ENCODE measurements around the gene STK36. TPM values are rescaled to one million over a fixed set of nuclear protein-coding genes. Genes with fewer than 3 reads are reported as not detected.

Gene STK36
- total RNA-seq, 2 experiments from 2014 or later = 15.9 to 19.0 TPM

- POLR2A ChIA-PET = interaction anchor here (0.7 to 2.3 kb wide), 4 partner anchors 23 to 51 kb away, joined by 3 to 14 read pairs (median 3); partner anchors contain the start of genes BCS1L and ZNF142
- CTCF ChIA-PET = interaction anchor here (0.6 to 2.6 kb wide), 16 partner anchors 12 to 424 kb away, joined by 3 to 23 read pairs (median 5); partner anchors contain the start of genes BCS1L, RNF25, STK36 and ZNF142
- Mint-ChIP-seq H3K4me1 (ENCODE audit: low read depth) (peaks cover 20% of the 10 kb centered on the region), H3K27me3 (no peaks in the 10 kb centered on the region), H3K27ac (peak overlapping the region; percentile 72), H3K36me3 (no peaks in the 10 kb centered on the region), H3K9me3 (no peaks in the 10 kb centered on the region), H3K4me3 (peak overlapping the region; percentile 88)
- DNase-seq = no peak
- intact Hi-C loops (cut with micrococcal nuclease) = loop anchor here (1.0 to 10.0 kb wide), 9 partner anchors 22 to 464 kb away; partner anchors contain the start of genes AAMP, BCS1L, CNOT9 and CNPPD1
Measured at GRCh38 chr2:218710334-218710686, 38.4 kb downstream of the STK36 start.

- peaks cover 2% of the 10 kb centered on the region for H3K36me3 Mint-ChIP-seq
- H3K4me3 Mint-ChIP-seq = peak within 1 kb of the TSS; percentile 88
- ChIA-PET CTCF (interaction anchor here (0.6 to 2.6 kb wide), 20 partner anchors 11 to 424 kb away, joined by 3 to 23 read pairs (median 4); partner anchors contain the start of genes BCS1L, RNF25, STK36 and ZNF142), POLR2A (interaction anchor here (0.7 to 2.3 kb wide), 4 partner anchors 24 to 52 kb away, joined by 3 to 14 read pairs (median 3); partner anchors contain the start of genes BCS1L and ZNF142)
- intact Hi-C loops (cut with micrococcal nuclease) = loop anchor here (1.0 to 10.0 kb wide), 10 partner anchors 22 to 464 kb away; partner anchors contain the start of genes AAMP, BCS1L, CNOT9 and CNPPD1
- H3K4me1 Mint-ChIP-seq (ENCODE audit: low read depth) = peaks cover 20% of the 10 kb centered on the region
- H3K27me3 Mint-ChIP-seq = no peaks in the 10 kb centered on the region
- peak; percentile 99 for DNase-seq
- peak within 1 kb of the TSS; percentile 72 for H3K27ac Mint-ChIP-seq
- H3K9me3 Mint-ChIP-seq = no peaks in the 10 kb centered on the region
Measured at GRCh38 chr2:218710687-218711549, 39.0 kb downstream of the STK36 start, which contains the start of gene TTLL4. TSS of gene TTLL4 (plus strand) at chr2:218710835. CDS start at chr2:218737677, 26,842 bp downstream.

- no peaks in the 10 kb centered on the region for H3K9me3 Mint-ChIP-seq
Measured at GRCh38 chr2:218711550-218711929, 39.7 kb downstream of the STK36 start.

GRCh38 chr2:218713922-218714321, 42.0 kb downstream of the STK36 start:
- Mint-ChIP-seq H3K27ac (no peak overlapping the region), H3K36me3 (peaks cover 2% of the 10 kb centered on the region), H3K27me3 (no peaks in the 10 kb centered on the region), H3K4me3 (no peak overlapping the region), H3K9me3 (no peaks in the 10 kb centered on the region), H3K4me1 (ENCODE audit: low read depth) (peaks cover 27% of the 10 kb centered on the region)
- DNase-seq = no peak
- intact Hi-C loops (cut with micrococcal nuclease) = loop anchor here (10.0 kb wide), 1 partner anchor 461 kb away; the partner anchor contains the start of genes CNPPD1, RETREG2 and SLC23A3
- ChIA-PET CTCF (interaction anchor here (1.0 to 1.3 kb wide), 4 partner anchors 13 to 133 kb away, joined by 3 to 7 read pairs (median 4); partner anchors contain the start of genes RNF25 and STK36), POLR2A (no interaction called here)

More at GRCh38 chr2:218711550-218711929, 39.7 kb downstream of the STK36 start:
- intact Hi-C loops (cut with micrococcal nuclease) = loop anchor here (1.0 to 10.0 kb wide), 3 partner anchors 21 to 463 kb away; partner anchors contain the start of genes CNPPD1, RETREG2 and SLC23A3
- Mint-ChIP-seq H3K4me3 (peak overlapping the region; percentile 88), H3K27ac (peak overlapping the region; percentile 72), H3K4me1 (ENCODE audit: low read depth) (peaks cover 20% of the 10 kb centered on the region), H3K27me3 (no peaks in the 10 kb centered on the region), H3K36me3 (peaks cover 2% of the 10 kb centered on the region)
- CTCF ChIA-PET = interaction anchor here (0.9 to 2.6 kb wide), 6 partner anchors 15 to 165 kb away, joined by 3 to 23 read pairs (median 4); partner anchors contain the start of genes BCS1L and ZNF142
- POLR2A ChIA-PET = interaction anchor here (2.3 kb wide), 1 partner anchor 52 kb away, joined by 14 read pairs; the partner anchor contains the start of genes BCS1L and ZNF142
- no peak for DNase-seq

- no peak overlapping the region for H3K27ac Mint-ChIP-seq
- ChIA-PET POLR2A (no interaction called here), CTCF (interaction anchor here (0.6 kb wide), 1 partner anchor 253 kb away, joined by 3 read pairs; no protein-coding TSS in a partner anchor)
- H3K4me1 Mint-ChIP-seq (ENCODE audit: low read depth) = peaks cover 24% of the 10 kb centered on the region
- H3K9me3 Mint-ChIP-seq = no peaks in the 10 kb centered on the region
- no peak overlapping the region for H3K4me3 Mint-ChIP-seq
- DNase-seq = no peak
- intact Hi-C loops (cut with micrococcal nuclease) = loop anchor here (10.0 kb wide), 1 partner anchor 459 kb away; the partner anchor contains the start of genes CNPPD1, RETREG2 and SLC23A3
- H3K27me3 Mint-ChIP-seq = no peaks in the 10 kb centered on the region
- H3K36me3 Mint-ChIP-seq = peaks cover 2% of the 10 kb centered on the region
Measured at GRCh38 chr2:218716070-218716469, 44.2 kb downstream of the STK36 start.

GRCh38 chr2:218717262-218717661, 45.4 kb downstream of the STK36 start:
- no peaks in the 10 kb centered on the region for H3K27me3 Mint-ChIP-seq
- ChIA-PET CTCF (interaction anchor here (1.3 to 1.5 kb wide), 3 partner anchors 9 to 131 kb away, joined by 4 to 11 read pairs (median 4); no protein-coding TSS in a partner anchor), POLR2A (no interaction called here)
- intact Hi-C loops (cut with micrococcal nuclease) = loop anchor here (1.0 to 10.0 kb wide), 2 partner anchors 447 to 458 kb away; partner anchors contain the start of genes AAMP, CNPPD1, PNKD and RETREG2
- H3K4me1 Mint-ChIP-seq (ENCODE audit: low read depth) = peaks cover 16% of the 10 kb centered on the region
- H3K9me3 Mint-ChIP-seq = no peaks in the 10 kb centered on the region
- no peak for DNase-seq
- peaks cover 2% of the 10 kb centered on the region for H3K36me3 Mint-ChIP-seq
- H3K4me3 Mint-ChIP-seq = no peak overlapping the region
- H3K27ac Mint-ChIP-seq = no peak overlapping the region

- ChIA-PET CTCF (interaction anchor here (1.3 to 1.5 kb wide), 2 partner anchors 8 to 130 kb away, joined by 4 to 11 read pairs; no protein-coding TSS in a partner anchor), POLR2A (no interaction called here)
- H3K27me3 Mint-ChIP-seq = no peaks in the 10 kb centered on the region
- no peaks in the 10 kb centered on the region for H3K9me3 Mint-ChIP-seq
- peaks cover 2% of the 10 kb centered on the region for H3K36me3 Mint-ChIP-seq
- no peak for DNase-seq
- no peak overlapping the region for H3K27ac Mint-ChIP-seq
- H3K4me3 Mint-ChIP-seq = no peak overlapping the region
- intact Hi-C loops (cut with micrococcal nuclease) = loop anchor here (10.0 kb wide), 1 partner anchor 457 kb away; the partner anchor contains the start of genes CNPPD1, RETREG2 and SLC23A3
- H3K4me1 Mint-ChIP-seq (ENCODE audit: low read depth) = peaks cover 24% of the 10 kb centered on the region
Measured at GRCh38 chr2:218718058-218718457, 46.2 kb downstream of the STK36 start.

GRCh38 chr2:218719457-218719856, 47.6 kb downstream of the STK36 start:
- intact Hi-C loops (cut with micrococcal nuclease) = loop anchor here (10.0 kb wide), 1 partner anchor 455 kb away; the partner anchor contains the start of genes CNPPD1, RETREG2 and SLC23A3

GRCh38 chr2:218720048-218721041, 48.5 kb downstream of the STK36 start:
- intact Hi-C loops (cut with micrococcal nuclease) = no loop called here
- Mint-ChIP-seq H3K9me3 (peaks cover 2% of the 10 kb centered on the region), H3K27me3 (no peaks in the 10 kb centered on the region), H3K27ac (no peak overlapping the region), H3K4me1 (ENCODE audit: low read depth) (peaks cover 27% of the 10 kb centered on the region), H3K36me3 (peaks cover 4% of the 10 kb centered on the region), H3K4me3 (no peak overlapping the region)
- POLR2A ChIA-PET = interaction anchor here (0.7 kb wide), 1 partner anchor 437 kb away, joined by 3 read pairs; no protein-coding TSS in a partner anchor
- CTCF ChIA-PET = no interaction called here
- DNase-seq = no peak

More at GRCh38 chr2:218719457-218719856, 47.6 kb downstream of the STK36 start:
- Mint-ChIP-seq H3K4me3 (no peak overlapping the region), H3K36me3 (peaks cover 4% of the 10 kb centered on the region), H3K27me3 (no peaks in the 10 kb centered on the region), H3K4me1 (ENCODE audit: low read depth) (peaks cover 26% of the 10 kb centered on the region), H3K9me3 (peaks cover 2% of the 10 kb centered on the region), H3K27ac (no peak overlapping the region)
- ChIA-PET POLR2A (interaction anchor here (0.7 kb wide), 1 partner anchor 436 kb away, joined by 3 read pairs; no protein-coding TSS in a partner anchor), CTCF (no interaction called here)
- DNase-seq = no peak

- Mint-ChIP-seq H3K9me3 (peaks cover 10% of the 10 kb centered on the region), H3K27ac (no peak overlapping the region), H3K36me3 (peaks cover 8% of the 10 kb centered on the region), H3K4me1 (ENCODE audit: low read depth) (peaks cover 27% of the 10 kb centered on the region), H3K4me3 (no peak overlapping the region), H3K27me3 (no peaks in the 10 kb centered on the region)
- no peak for DNase-seq
- ChIA-PET POLR2A (no interaction called here), CTCF (interaction anchor here (0.6 to 2.6 kb wide), 6 partner anchors 11 to 550 kb away, joined by 3 to 20 read pairs (median 4); no protein-coding TSS in a partner anchor)
- intact Hi-C loops (cut with micrococcal nuclease) = no loop called here
Measured at GRCh38 chr2:218721488-218721887, 49.6 kb downstream of the STK36 start.
